DOHH2 (cell line): ENCODE data around the gene UACA.

Experiments used
- EZH2phosphoT487 ChIP-seq: fragments of 200-600 bp; sonication (generic); IDR thresholded peaks from 2 replicates; pipeline ENCODE4 v1.6.1; 2017; ENCODE audit warnings: borderline replicate concordance, mild to moderate bottlenecking, antibody characterized with exemption, low read length, moderate library complexity, mixed read lengths
- TF ChIP-seq, protein P1 (sequence below): fragments of 200-600 bp; sonication (generic); IDR thresholded peaks from one replicate; pipeline ENCODE4 v1.5.1; 2014; ENCODE audit warnings: antibody characterized with exemption, mild to moderate bottlenecking, low read depth, low read length; ENCODE audit not compliant: poor library complexity, severe bottlenecking

DNA sequence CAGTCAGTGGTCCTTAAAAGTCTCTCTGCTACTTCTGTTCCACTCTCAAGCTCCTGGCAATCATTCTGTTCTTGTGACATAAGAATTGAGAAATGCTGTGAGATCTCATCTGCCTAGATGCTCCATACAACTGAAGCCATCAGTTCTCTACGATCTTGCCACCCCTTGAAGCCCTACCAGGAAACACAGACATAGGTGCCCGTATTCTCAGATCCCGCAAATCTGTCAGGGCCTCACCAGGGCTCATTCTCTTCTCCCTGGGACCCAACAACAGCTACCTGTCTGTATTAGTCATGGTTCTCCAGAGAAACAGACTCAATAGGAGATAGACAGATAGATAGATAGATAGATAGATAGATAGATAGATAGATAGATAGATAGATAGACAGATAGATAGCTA is 149.1 kb downstream of the UACA start:
- TF ChIP-seq, protein P1, sequence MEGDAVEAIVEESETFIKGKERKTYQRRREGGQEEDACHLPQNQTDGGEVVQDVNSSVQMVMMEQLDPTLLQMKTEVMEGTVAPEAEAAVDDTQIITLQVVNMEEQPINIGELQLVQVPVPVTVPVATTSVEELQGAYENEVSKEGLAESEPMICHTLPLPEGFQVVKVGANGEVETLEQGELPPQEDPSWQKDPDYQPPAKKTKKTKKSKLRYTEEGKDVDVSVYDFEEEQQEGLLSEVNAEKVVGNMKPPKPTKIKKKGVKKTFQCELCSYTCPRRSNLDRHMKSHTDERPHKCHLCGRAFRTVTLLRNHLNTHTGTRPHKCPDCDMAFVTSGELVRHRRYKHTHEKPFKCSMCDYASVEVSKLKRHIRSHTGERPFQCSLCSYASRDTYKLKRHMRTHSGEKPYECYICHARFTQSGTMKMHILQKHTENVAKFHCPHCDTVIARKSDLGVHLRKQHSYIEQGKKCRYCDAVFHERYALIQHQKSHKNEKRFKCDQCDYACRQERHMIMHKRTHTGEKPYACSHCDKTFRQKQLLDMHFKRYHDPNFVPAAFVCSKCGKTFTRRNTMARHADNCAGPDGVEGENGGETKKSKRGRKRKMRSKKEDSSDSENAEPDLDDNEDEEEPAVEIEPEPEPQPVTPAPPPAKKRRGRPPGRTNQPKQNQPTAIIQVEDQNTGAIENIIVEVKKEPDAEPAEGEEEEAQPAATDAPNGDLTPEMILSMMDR = no peak
- no peak for TF ChIP-seq EZH2phosphoT487
